ENCODE data around the gene SUSD5. TPM values are rescaled to one million over a fixed set of nuclear protein-coding genes. Genes with fewer than 3 reads are reported as not detected.

SUSD5 gene
- polyA plus RNA-seq, 1 of the 3 experiments (the other 2 are of a cell fraction) = 1.2 TPM

DNA sequence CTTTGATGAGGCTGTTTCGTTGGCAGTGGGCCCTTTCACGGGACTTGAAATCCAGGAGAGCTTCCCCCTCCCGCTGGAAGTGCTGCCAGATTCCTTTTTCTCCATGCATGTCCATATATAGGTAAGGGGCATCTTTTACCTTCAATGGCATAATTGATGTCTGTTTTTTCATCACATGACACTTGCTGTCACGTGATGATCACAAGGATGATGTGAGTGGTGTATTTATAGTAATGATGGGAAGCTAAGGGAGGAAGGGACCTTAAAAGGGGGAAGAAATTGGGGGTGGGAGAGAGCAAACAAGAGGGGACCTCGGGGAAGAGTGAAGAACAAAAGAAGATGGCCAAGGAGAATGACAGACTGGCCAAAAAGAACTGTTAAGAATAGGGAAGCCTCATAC is 11.3 kb upstream of the SUSD5 start (continued):
- TF ChIP-seq RXRA (IDR thresholded peaks at IDR 0.05; ENCODE audit: borderline replicate concordance, low read depth) = no peak
- TF ChIP-seq, protein P1, sequence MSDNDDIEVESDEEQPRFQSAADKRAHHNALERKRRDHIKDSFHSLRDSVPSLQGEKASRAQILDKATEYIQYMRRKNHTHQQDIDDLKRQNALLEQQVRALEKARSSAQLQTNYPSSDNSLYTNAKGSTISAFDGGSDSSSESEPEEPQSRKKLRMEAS (IDR thresholded peaks at IDR 0.05; ENCODE audit: low read depth) = no peak

DNA sequence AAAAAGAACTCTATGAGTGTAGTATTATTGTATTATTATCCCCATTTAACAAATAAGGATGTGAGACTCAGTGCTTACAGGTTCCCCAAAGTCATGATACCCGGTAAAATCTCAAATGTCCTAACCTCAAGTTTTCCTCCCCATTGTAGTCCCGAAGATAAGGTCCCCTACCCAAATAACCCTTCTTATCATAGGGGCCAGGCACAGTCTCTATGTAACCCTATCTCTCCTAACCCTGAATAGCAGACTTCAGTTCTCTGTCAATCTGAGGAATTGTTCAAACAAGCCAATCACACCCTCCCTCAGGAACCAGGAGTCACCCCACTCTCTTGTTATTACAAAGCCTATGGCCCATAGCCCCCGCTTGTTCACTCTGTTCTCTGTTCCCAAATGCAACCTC is 10.5 kb upstream of the SUSD5 start:
- Histone ChIP-seq H3K79me2 (ENCODE audit: insufficient read depth) (no peaks in the 10 kb centered on the region), H3K4me1 (ENCODE audit: control insufficient read depth in 1 of 2, insufficient read depth in 2 of 2, low read depth in 1 of 2, low read length in 1 of 2) (no peaks in the 10 kb centered on the region), H2AFZ (ENCODE audit: low read depth) (no peak overlapping the region), H3K9ac (no peak overlapping the region), H3K36me3 (replicated peaks in 1 of 2; ENCODE audit: control insufficient read depth in 1 of 2, insufficient read depth in 2 of 2, low read length in 1 of 2) (no peaks in the 10 kb centered on the region), H3K4me3 (ENCODE audit: low read depth in 2 of 2, low read length in 1 of 2) (no peak overlapping the region), H3K27ac (ENCODE audit: low read depth in 2 of 2, low read length in 1 of 2) (no peak overlapping the region), H3K27me3 (ENCODE audit: insufficient read depth) (no peaks in the 10 kb centered on the region), H3K9me2 (no peaks in the 10 kb centered on the region), H3K9me3 (no peaks in the 10 kb centered on the region), H3F3A (replicated peaks; ENCODE audit: insufficient read depth) (peaks cover 4% of the 10 kb centered on the region), H3K4me2 (no peak overlapping the region), H4K20me1 (ENCODE audit: insufficient read depth) (no peaks in the 10 kb centered on the region)
- 74% methylated on average over 3 of the region's 3 CpGs for WGBS (ENCODE audit: low lambda C conversion rate)
- no peak for TF ChIP-seq FOXM1 (IDR thresholded peaks at IDR 0.05; ENCODE audit: low read depth)
- TF ChIP-seq TAF1 (IDR thresholded peaks at IDR 0.05; ENCODE audit: borderline replicate concordance, low read depth, low read length) = no peak
- no peak for TF ChIP-seq MEF2A (IDR thresholded peaks at IDR 0.05; ENCODE audit: borderline replicate concordance, low read depth)
- TF ChIP-seq, protein P2, sequence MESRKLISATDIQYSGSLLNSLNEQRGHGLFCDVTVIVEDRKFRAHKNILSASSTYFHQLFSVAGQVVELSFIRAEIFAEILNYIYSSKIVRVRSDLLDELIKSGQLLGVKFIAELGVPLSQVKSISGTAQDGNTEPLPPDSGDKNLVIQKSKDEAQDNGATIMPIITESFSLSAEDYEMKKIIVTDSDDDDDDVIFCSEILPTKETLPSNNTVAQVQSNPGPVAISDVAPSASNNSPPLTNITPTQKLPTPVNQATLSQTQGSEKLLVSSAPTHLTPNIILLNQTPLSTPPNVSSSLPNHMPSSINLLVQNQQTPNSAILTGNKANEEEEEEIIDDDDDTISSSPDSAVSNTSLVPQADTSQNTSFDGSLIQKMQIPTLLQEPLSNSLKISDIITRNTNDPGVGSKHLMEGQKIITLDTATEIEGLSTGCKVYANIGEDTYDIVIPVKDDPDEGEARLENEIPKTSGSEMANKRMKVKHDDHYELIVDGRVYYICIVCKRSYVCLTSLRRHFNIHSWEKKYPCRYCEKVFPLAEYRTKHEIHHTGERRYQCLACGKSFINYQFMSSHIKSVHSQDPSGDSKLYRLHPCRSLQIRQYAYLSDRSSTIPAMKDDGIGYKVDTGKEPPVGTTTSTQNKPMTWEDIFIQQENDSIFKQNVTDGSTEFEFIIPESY (IDR thresholded peaks at IDR 0.05; ENCODE audit: borderline replicate concordance, low read depth) = no peak
- no peak for TF ChIP-seq SIN3A (IDR thresholded peaks at IDR 0.05; ENCODE audit: borderline replicate concordance, low read depth, low read length)
- TF ChIP-seq NRF1 (IDR thresholded peaks at IDR 0.05; ENCODE audit: low read depth, low read length) = no peak
- TF ChIP-seq RCOR1 (IDR thresholded peaks at IDR 0.05; ENCODE audit: low read length) = no peak
- no peak for TF ChIP-seq EP300 (IDR thresholded peaks at IDR 0.05; ENCODE audit: borderline replicate concordance in 1 of 2, low read depth in 1 of 2, low read length in 1 of 2)
- TF ChIP-seq FOXJ3 (CRISPR knock-in tag; IDR thresholded peaks at IDR 0.05) = no peak
- TF ChIP-seq RFX5 (IDR thresholded peaks at IDR 0.05; ENCODE audit: low read length) = no peak
- TF ChIP-seq SMC3 (IDR thresholded peaks at IDR 0.05; ENCODE audit: low read depth, low read length) = no peak
- ChIA-PET POLR2A (no interaction called here), CTCF (no interaction called here)
- no peak for DNase-seq

DNA sequence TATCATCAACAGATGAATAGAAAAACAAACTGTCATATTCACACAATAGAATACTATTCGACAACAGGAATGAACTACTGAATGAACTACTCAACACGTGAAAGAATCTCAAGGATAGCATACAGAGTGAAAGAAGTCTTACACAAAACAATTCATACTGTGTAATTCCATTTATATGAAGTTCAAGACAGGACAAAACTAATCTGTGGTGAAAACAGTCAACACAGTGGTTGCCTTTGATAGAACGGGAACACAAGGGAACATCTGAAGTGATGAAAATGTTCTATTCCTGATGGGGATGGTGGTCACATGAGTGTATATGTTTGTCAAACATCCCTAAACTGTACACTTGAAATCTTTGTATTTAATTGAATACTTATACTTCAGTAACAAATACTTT is 2.6 kb upstream of the SUSD5 start:
- Histone ChIP-seq H3F3A (replicated peaks; ENCODE audit: insufficient read depth) (no peaks in the 10 kb centered on the region), H3K79me2 (ENCODE audit: insufficient read depth) (no peaks in the 10 kb centered on the region), H3K4me2 (no peak overlapping the region), H3K36me3 (replicated peaks in 1 of 2; ENCODE audit: control insufficient read depth in 1 of 2, insufficient read depth in 2 of 2, low read length in 1 of 2) (no peaks in the 10 kb centered on the region), H3K9ac (no peak overlapping the region), H3K27me3 (ENCODE audit: insufficient read depth) (no peaks in the 10 kb centered on the region), H3K4me3 (ENCODE audit: low read depth in 2 of 2, low read length in 1 of 2) (no peak overlapping the region), H2AFZ (ENCODE audit: low read depth) (no peak overlapping the region), H3K9me2 (no peaks in the 10 kb centered on the region), H3K4me1 (ENCODE audit: control insufficient read depth in 1 of 2, insufficient read depth in 2 of 2, low read depth in 1 of 2, low read length in 1 of 2) (peaks cover 0 to 5% of the 10 kb centered on the region in 2 experiments; a peak in 1 of 4 replicates), H3K9me3 (no peaks in the 10 kb centered on the region), H4K20me1 (ENCODE audit: insufficient read depth) (no peaks in the 10 kb centered on the region), H3K27ac (ENCODE audit: low read depth in 2 of 2, low read length in 1 of 2) (no peak overlapping the region)
- ChIA-PET POLR2A (no interaction called here), CTCF (no interaction called here)
- 70% methylated on average over 3 of the region's 3 CpGs for WGBS (ENCODE audit: low lambda C conversion rate)
- no peak for DNase-seq
- no peak for TF ChIP-seq NRF1 (IDR thresholded peaks at IDR 0.05; ENCODE audit: low read depth, low read length)
- no peak for TF ChIP-seq TEAD4 (IDR thresholded peaks at IDR 0.05; ENCODE audit: borderline replicate concordance, insufficient read depth)
- no peak for TF ChIP-seq SIN3A (IDR thresholded peaks at IDR 0.05; ENCODE audit: borderline replicate concordance, low read depth, low read length)
- no peak for TF ChIP-seq YY1 (IDR thresholded peaks at IDR 0.05; ENCODE audit: low read depth)
- no peak for TF ChIP-seq GATA2 (CRISPR knock-in tag; IDR thresholded peaks at IDR 0.05)
- TF ChIP-seq, protein P3, sequence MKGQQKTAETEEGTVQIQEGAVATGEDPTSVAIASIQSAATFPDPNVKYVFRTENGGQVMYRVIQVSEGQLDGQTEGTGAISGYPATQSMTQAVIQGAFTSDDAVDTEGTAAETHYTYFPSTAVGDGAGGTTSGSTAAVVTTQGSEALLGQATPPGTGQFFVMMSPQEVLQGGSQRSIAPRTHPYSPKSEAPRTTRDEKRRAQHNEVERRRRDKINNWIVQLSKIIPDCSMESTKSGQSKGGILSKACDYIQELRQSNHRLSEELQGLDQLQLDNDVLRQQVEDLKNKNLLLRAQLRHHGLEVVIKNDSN (IDR thresholded peaks at IDR 0.05; ENCODE audit: borderline replicate concordance, low read depth) = no peak
- TF ChIP-seq, protein P4, sequence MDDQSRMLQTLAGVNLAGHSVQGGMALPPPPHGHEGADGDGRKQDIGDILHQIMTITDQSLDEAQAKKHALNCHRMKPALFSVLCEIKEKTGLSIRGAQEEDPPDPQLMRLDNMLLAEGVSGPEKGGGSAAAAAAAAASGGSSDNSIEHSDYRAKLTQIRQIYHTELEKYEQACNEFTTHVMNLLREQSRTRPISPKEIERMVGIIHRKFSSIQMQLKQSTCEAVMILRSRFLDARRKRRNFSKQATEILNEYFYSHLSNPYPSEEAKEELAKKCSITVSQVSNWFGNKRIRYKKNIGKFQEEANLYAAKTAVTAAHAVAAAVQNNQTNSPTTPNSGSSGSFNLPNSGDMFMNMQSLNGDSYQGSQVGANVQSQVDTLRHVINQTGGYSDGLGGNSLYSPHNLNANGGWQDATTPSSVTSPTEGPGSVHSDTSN (IDR thresholded peaks at IDR 0.05) = no peak
- TF ChIP-seq, protein P5, sequence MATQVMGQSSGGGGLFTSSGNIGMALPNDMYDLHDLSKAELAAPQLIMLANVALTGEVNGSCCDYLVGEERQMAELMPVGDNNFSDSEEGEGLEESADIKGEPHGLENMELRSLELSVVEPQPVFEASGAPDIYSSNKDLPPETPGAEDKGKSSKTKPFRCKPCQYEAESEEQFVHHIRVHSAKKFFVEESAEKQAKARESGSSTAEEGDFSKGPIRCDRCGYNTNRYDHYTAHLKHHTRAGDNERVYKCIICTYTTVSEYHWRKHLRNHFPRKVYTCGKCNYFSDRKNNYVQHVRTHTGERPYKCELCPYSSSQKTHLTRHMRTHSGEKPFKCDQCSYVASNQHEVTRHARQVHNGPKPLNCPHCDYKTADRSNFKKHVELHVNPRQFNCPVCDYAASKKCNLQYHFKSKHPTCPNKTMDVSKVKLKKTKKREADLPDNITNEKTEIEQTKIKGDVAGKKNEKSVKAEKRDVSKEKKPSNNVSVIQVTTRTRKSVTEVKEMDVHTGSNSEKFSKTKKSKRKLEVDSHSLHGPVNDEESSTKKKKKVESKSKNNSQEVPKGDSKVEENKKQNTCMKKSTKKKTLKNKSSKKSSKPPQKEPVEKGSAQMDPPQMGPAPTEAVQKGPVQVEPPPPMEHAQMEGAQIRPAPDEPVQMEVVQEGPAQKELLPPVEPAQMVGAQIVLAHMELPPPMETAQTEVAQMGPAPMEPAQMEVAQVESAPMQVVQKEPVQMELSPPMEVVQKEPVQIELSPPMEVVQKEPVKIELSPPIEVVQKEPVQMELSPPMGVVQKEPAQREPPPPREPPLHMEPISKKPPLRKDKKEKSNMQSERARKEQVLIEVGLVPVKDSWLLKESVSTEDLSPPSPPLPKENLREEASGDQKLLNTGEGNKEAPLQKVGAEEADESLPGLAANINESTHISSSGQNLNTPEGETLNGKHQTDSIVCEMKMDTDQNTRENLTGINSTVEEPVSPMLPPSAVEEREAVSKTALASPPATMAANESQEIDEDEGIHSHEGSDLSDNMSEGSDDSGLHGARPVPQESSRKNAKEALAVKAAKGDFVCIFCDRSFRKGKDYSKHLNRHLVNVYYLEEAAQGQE (IDR thresholded peaks at IDR 0.05; ENCODE audit: low read depth, low read length) = no peak
- TF ChIP-seq RCOR1 (IDR thresholded peaks at IDR 0.05; ENCODE audit: low read length) = no peak
- no peak for TF ChIP-seq ELF1 (IDR thresholded peaks at IDR 0.05)
- TF ChIP-seq FOXJ3 (CRISPR knock-in tag; IDR thresholded peaks at IDR 0.05) = no peak

Measured in SK-N-SH (cell line).